Measurements from ENCODE around the gene PAX2. TPM values are rescaled to one million over a fixed set of nuclear protein-coding genes. Genes with fewer than 3 reads are reported as not detected.

The PAX2 gene
- total and polyA plus RNA-seq, 2 of the 13 experiments (the other 11 are each of a cell fraction or from before 2014, with no cell fraction given): not detected

DNA sequence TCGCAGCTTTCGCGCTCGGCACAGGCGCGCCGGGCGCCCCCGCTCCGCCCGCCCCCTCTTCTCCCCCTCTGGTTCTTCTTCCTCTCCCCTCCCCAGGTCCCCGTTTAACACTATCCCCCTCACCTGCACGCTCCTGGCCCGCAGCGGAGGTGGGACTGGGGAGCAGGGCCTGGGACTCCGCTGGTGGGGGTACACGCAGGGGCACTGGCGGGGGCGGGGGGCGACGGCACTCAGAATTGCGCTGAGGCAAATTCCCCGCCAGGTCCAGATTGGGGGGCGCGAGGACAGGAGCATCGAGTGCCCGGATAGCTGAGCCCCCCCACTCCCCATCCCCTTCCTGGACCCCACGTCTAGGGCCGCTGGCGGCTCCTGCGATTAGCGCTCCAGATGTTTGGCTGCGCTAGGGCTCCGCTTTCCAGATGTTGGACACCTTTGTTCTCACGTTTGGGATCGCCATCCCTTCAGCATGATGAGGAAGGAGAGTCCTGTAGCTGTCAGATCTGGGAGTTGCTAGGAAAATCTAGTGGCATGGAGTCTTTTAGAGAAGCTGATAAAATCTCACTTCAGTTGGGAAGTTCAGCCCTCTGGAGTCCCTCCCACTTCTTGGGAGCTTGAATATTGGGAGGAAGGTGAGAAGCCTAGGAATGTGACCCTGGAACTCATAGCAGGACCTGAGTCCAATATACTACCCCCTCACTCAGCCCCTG lies 31.4 kb upstream of the PAX2 start (continued):
- TF ChIP-seq, protein P1, sequence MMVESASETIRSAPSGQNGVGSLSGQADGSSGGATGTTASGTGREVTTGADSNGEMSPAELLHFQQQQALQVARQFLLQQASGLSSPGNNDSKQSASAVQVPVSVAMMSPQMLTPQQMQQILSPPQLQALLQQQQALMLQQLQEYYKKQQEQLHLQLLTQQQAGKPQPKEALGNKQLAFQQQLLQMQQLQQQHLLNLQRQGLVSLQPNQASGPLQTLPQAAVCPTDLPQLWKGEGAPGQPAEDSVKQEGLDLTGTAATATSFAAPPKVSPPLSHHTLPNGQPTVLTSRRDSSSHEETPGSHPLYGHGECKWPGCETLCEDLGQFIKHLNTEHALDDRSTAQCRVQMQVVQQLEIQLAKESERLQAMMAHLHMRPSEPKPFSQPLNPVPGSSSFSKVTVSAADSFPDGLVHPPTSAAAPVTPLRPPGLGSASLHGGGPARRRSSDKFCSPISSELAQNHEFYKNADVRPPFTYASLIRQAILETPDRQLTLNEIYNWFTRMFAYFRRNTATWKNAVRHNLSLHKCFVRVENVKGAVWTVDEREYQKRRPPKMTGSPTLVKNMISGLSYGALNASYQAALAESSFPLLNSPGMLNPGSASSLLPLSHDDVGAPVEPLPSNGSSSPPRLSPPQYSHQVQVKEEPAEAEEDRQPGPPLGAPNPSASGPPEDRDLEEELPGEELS (CRISPR knock-in tag; IDR thresholded peaks at IDR 0.05): no peak
- no peak for TF ChIP-seq ZNF496 (CRISPR knock-in tag; IDR thresholded peaks at IDR 0.05; ENCODE audit: insufficient replicate concordance)
- TF ChIP-seq, protein P2, sequence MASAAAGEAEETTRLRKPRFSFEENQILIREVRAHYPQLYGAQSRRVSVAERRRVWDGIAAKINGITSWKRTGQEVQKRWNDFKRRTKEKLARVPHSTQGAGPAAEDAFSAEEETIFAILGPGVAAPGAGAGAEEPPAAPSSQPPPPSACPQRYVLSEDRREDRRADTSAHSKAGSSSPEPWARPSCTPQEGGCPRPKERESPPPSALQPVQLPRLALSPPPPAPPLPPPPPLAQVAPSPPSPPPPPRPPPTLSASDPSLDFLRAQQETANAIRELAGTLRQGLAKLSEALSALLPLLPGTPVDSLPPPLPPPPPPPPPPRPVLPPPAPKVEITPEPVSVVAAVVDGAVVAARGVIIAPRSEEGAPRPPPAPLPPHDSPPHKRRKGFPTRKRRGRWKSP (CRISPR knock-in tag; IDR thresholded peaks at IDR 0.05): no peak
- TF ChIP-seq ZNF83 (CRISPR knock-in tag; IDR thresholded peaks at IDR 0.05; ENCODE audit: borderline replicate concordance): no peak

DNA sequence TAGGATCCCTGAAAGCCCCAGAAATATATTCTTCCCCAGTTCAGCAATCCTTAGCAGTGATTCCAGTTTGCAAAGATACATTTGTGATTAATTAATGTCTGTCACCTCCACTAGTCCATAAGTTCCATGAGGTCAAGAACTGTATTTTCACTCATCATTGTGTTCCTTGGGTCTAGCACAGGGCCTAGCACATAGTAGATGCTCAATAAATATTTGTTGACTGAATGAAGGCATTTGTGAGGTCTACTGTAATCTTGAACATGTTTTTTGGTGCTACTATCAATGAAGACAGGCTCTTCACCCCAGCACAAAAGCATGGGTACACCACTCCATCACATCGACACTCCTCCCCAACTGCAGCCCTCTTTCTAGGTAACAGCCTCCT lies 30.8 kb upstream of the PAX2 start:
- Histone ChIP-seq H3K9me3 (ENCODE audit: low read length) (no peaks in the 10 kb centered on the region), H3K9ac (ENCODE audit: insufficient read depth, low read depth, low read length) (no peak overlapping the region), H2AFZ (ENCODE audit: low read length) (no peak overlapping the region), H3K4me1 (ENCODE audit: insufficient read depth, low read length) (no peaks in the 10 kb centered on the region), H4K20me1 (ENCODE audit: insufficient read depth, low read length) (no peaks in the 10 kb centered on the region; the same call in 1 of the 2 replicates), H3K27ac (ENCODE audit: extremely low read length, insufficient read depth, low read length) (no peak overlapping the region), H3K4me2 (ENCODE audit: low read depth, low read length) (no peak overlapping the region), H3K79me2 (ENCODE audit: insufficient read depth, low read length) (no peaks in the 10 kb centered on the region), H3K4me3 (replicated peaks in 1 of 3; ENCODE audit: insufficient read depth in 1 of 3, low read depth in 2 of 3, low read length in 3 of 3) (no peak overlapping the region), H3K36me3 (replicated peaks in 1 of 2; ENCODE audit: control insufficient read depth in 1 of 2, insufficient read depth in 2 of 2, low read length in 2 of 2) (no peaks in the 10 kb centered on the region), H3K27me3 (ENCODE audit: control insufficient read depth in 1 of 2, insufficient read depth in 2 of 2, low read length in 2 of 2) (peaks cover 11 to 69% of the 10 kb centered on the region in 2 experiments)
- WGBS (ENCODE audit: low lambda C conversion rate): 0% methylated on average over 1 of the region's 1 CpG
- BruUV-seq (replicated peaks): no TSS peak
- in situ Hi-C loops (cut with HindIII; ENCODE audit: extremely low pct_ligation_motif_present, low pct_unique_long_range_greater_than_20kb): no loop called here
- FAIRE-seq (no peak), DNase-seq (ENCODE audit: low spot score) (no peak), ATAC-seq (no peak)
- ChIA-PET POLR2A (no interaction called here), CTCF (ENCODE audit: low intra/inter-chr PET ratio, low total read pairs) (no interaction called here)
- intact Hi-C loops (cut with micrococcal nuclease; ENCODE audit: unreplicated experiment): no loop called here
- TF ChIP-seq, protein P3, sequence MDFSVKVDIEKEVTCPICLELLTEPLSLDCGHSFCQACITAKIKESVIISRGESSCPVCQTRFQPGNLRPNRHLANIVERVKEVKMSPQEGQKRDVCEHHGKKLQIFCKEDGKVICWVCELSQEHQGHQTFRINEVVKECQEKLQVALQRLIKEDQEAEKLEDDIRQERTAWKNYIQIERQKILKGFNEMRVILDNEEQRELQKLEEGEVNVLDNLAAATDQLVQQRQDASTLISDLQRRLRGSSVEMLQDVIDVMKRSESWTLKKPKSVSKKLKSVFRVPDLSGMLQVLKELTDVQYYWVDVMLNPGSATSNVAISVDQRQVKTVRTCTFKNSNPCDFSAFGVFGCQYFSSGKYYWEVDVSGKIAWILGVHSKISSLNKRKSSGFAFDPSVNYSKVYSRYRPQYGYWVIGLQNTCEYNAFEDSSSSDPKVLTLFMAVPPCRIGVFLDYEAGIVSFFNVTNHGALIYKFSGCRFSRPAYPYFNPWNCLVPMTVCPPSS (IDR thresholded peaks at IDR 0.05): no peak
- no peak for TF ChIP-seq NFRKB (IDR thresholded peaks at IDR 0.05)
- TF ChIP-seq ZBTB7A (CRISPR knock-in tag; IDR thresholded peaks at IDR 0.05): no peak
- TF ChIP-seq CBFB (CRISPR knock-in tag; IDR thresholded peaks at IDR 0.05): no peak
- TF ChIP-seq NFIC (IDR thresholded peaks at IDR 0.05; ENCODE audit: low read length): no peak
- TF ChIP-seq, protein P4, sequence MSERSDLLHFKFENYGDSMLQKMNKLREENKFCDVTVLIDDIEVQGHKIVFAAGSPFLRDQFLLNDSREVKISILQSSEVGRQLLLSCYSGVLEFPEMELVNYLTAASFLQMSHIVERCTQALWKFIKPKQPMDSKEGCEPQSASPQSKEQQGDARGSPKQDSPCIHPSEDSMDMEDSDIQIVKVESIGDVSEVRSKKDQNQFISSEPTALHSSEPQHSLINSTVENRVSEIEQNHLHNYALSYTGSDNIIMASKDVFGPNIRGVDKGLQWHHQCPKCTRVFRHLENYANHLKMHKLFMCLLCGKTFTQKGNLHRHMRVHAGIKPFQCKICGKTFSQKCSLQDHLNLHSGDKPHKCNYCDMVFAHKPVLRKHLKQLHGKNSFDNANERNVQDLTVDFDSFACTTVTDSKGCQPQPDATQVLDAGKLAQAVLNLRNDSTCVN (CRISPR knock-in tag; IDR thresholded peaks at IDR 0.05; ENCODE audit: borderline replicate concordance): no peak
- TF ChIP-seq, protein P5, sequence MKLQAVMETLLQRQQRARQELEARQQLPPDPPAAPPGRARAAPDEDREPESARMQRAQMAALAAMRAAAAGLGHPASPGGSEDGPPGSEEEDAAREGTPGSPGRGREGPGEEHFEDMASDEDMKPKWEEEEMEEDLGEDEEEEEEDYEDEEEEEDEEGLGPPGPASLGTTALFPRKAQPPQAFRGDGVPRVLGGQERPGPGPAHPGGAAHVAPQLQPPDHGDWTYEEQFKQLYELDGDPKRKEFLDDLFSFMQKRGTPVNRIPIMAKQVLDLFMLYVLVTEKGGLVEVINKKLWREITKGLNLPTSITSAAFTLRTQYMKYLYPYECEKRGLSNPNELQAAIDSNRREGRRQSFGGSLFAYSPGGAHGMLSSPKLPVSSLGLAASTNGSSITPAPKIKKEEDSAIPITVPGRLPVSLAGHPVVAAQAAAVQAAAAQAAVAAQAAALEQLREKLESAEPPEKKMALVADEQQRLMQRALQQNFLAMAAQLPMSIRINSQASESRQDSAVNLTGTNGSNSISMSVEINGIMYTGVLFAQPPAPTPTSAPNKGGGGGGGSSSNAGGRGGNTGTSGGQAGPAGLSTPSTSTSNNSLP (IDR thresholded peaks at IDR 0.05; ENCODE audit: low read depth, low read length): no peak
- TF ChIP-seq, protein P6, sequence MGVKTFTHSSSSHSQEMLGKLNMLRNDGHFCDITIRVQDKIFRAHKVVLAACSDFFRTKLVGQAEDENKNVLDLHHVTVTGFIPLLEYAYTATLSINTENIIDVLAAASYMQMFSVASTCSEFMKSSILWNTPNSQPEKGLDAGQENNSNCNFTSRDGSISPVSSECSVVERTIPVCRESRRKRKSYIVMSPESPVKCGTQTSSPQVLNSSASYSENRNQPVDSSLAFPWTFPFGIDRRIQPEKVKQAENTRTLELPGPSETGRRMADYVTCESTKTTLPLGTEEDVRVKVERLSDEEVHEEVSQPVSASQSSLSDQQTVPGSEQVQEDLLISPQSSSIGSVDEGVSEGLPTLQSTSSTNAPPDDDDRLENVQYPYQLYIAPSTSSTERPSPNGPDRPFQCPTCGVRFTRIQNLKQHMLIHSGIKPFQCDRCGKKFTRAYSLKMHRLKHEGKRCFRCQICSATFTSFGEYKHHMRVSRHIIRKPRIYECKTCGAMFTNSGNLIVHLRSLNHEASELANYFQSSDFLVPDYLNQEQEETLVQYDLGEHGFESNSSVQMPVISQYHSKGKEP (CRISPR knock-in tag; IDR thresholded peaks at IDR 0.05): no peak
- TF ChIP-seq ZNF768 (CRISPR knock-in tag; IDR thresholded peaks at IDR 0.05): no peak
- TF ChIP-seq BHLHE40 (IDR thresholded peaks at IDR 0.05; ENCODE audit: low read length): no peak

Data from HepG2 (cell line).